Brain microvascular endothelial cell (primary cell): ENCODE data around the gene ADAM12.
A peak's percentile ranks its signal among the peaks of the same experiment; 100 is the strongest.

Experiments
- DNase-seq: peaks from one replicate; pipeline ENCODE4 v3.0.0-alpha.2; 2020
- H3K27ac ChIP-seq: fragments of 250-450 bp; sonication (Bioruptor Pico); 2 replicates; pipeline ENCODE4 v1.5.1; 2020; ENCODE audit warnings: mild to moderate bottlenecking, moderate library complexity
- H3K27me3 ChIP-seq: fragments of 250-450 bp; sonication (Bioruptor Pico); replicated peaks from 2 replicates; pipeline ENCODE4 v1.5.1; 2020; ENCODE audit warnings: mild to moderate bottlenecking
- H3K36me3 ChIP-seq: fragments of 250-450 bp; sonication (Bioruptor Pico); replicated peaks from 2 replicates; pipeline ENCODE4 v1.5.1; 2020; ENCODE audit warnings: mild to moderate bottlenecking
- H3K4me3 ChIP-seq: 2 replicates; pipeline ENCODE4 v1.5.1; 2011; ENCODE audit warnings: low read depth, mild to moderate bottlenecking, control low read depth, low read length, moderate library complexity
- CTCF ChIP-seq: IDR thresholded peaks from 2 replicates; pipeline ENCODE4 v1.5.1; 2011; ENCODE audit warnings: low read depth, mild to moderate bottlenecking, moderate library complexity, low read length, control low read depth, inconsistent platforms; ENCODE audit errors: missing control alignments
- in situ Hi-C: cut with HindIII; loops from 2 replicates; pipeline ENCODE4 v1.10.0; 2017; ENCODE audit warnings: low sequenced_read_pairs, low pct_ligation_motif_present

Gene ADAM12

GRCh38 chr10:126171555-126171954, 216.7 kb downstream of the ADAM12 start:
- Histone ChIP-seq H3K4me3 (no peak overlapping the region), H3K27ac (peak overlapping the region; percentile 89), H3K36me3 (no peaks in the 10 kb centered on the region), H3K27me3 (no peaks in the 10 kb centered on the region)
- DNase-seq, result peak; percentile 90
- in situ Hi-C loops, result no loop called here
- TF ChIP-seq CTCF, result no peak

- Histone ChIP-seq H3K27me3 (no peaks in the 10 kb centered on the region), H3K36me3 (no peaks in the 10 kb centered on the region), H3K27ac (peak overlapping the region; percentile 89), H3K4me3 (no peak overlapping the region)
- no peak for DNase-seq
- in situ Hi-C loops, result no loop called here
- no peak for TF ChIP-seq CTCF
Measured at GRCh38 chr10:126170776-126171175, 217.5 kb downstream of the ADAM12 start.

- no peak for TF ChIP-seq CTCF
Measured at GRCh38 chr10:126170371-126170770, 217.9 kb downstream of the ADAM12 start.

GRCh38 chr10:126169899-126170298, 218.4 kb downstream of the ADAM12 start:
- Histone ChIP-seq H3K27me3 (no peaks in the 10 kb centered on the region), H3K27ac (no peak overlapping the region), H3K36me3 (no peaks in the 10 kb centered on the region), H3K4me3 (no peak overlapping the region)
- no peak for TF ChIP-seq CTCF
- in situ Hi-C loops, result no loop called here
- DNase-seq, result no peak

More at GRCh38 chr10:126170371-126170770, 217.9 kb downstream of the ADAM12 start:
- DNase-seq, result no peak
- no peak overlapping the region for H3K4me3 ChIP-seq
- no peaks in the 10 kb centered on the region for H3K27me3 ChIP-seq
- in situ Hi-C loops, result no loop called here
- no peaks in the 10 kb centered on the region for H3K36me3 ChIP-seq
- H3K27ac ChIP-seq, result no peak overlapping the region

- no peak for DNase-seq
- TF ChIP-seq CTCF, result no peak
- Histone ChIP-seq H3K27me3 (no peaks in the 10 kb centered on the region), H3K27ac (no peak overlapping the region), H3K4me3 (no peak overlapping the region), H3K36me3 (no peaks in the 10 kb centered on the region)
- in situ Hi-C loops, result no loop called here
Measured at GRCh38 chr10:126166797-126167196, 221.5 kb downstream of the ADAM12 start.

GRCh38 chr10:126165874-126166273, 222.4 kb downstream of the ADAM12 start:
- H3K27ac ChIP-seq, result no peak overlapping the region
- in situ Hi-C loops, result no loop called here
- TF ChIP-seq CTCF, result no peak
- no peak overlapping the region for H3K4me3 ChIP-seq
- no peak for DNase-seq
- H3K27me3 ChIP-seq, result no peaks in the 10 kb centered on the region
- H3K36me3 ChIP-seq, result no peaks in the 10 kb centered on the region
